ENCODE results near the gene CRACR2A.
A peak's percentile ranks its signal among the peaks of the same experiment; 100 is the strongest.

The CRACR2A gene

GRCh38 chr12:3752741-3753486, at the start of gene CRACR2A:
Gene CRACR2A (minus strand): TSS chr12:3753109. CDS start chr12:3696999, 56,110 bp downstream.
- DNase-seq (ENCODE audit: low read depth), result peak; percentile 28

GRCh38 chr12:3797531-3798048, 44.7 kb upstream of the CRACR2A start:
- DNase-seq (ENCODE audit: low read depth), result no peak

GRCh38 chr12:3795492-3796133, 42.7 kb upstream of the CRACR2A start:
- DNase-seq (ENCODE audit: low read depth), result no peak

- DNase-seq (ENCODE audit: low read depth), result peak; percentile 10
These were observed 42.2 kb upstream of the CRACR2A start for GRCh38 chr12:3795066-3795465.

- no peak for DNase-seq (ENCODE audit: low read depth)
These were observed 39.8 kb upstream of the CRACR2A start for GRCh38 chr12:3792623-3793288.

GRCh38 chr12:3791256-3791874, 38.5 kb upstream of the CRACR2A start:
- no peak for DNase-seq (ENCODE audit: low read depth)

- no peak for DNase-seq (ENCODE audit: low read depth)
These were observed 37.7 kb upstream of the CRACR2A start for GRCh38 chr12:3790642-3791041.

GRCh38 chr12:3789838-3790237, 36.9 kb upstream of the CRACR2A start:
- no peak for DNase-seq (ENCODE audit: low read depth)

GRCh38 chr12:3777206-3777809, 24.4 kb upstream of the CRACR2A start:
- DNase-seq (ENCODE audit: low read depth), result peak; percentile 37

- no peak for DNase-seq (ENCODE audit: low read depth)
These were observed 22.6 kb upstream of the CRACR2A start for GRCh38 chr12:3775385-3776035.

GRCh38 chr12:3772380-3772779, 19.5 kb upstream of the CRACR2A start:
- no peak for DNase-seq (ENCODE audit: low read depth)

GRCh38 chr12:3771853-3772252, 18.9 kb upstream of the CRACR2A start:
- DNase-seq (ENCODE audit: low read depth), result no peak

GRCh38 chr12:3770891-3771290, 18.0 kb upstream of the CRACR2A start:
- peak; percentile 33 for DNase-seq (ENCODE audit: low read depth)

- DNase-seq (ENCODE audit: low read depth), result no peak
These were observed 16.1 kb upstream of the CRACR2A start for GRCh38 chr12:3768911-3769447.

GRCh38 chr12:3761116-3761735, 8.3 kb upstream of the CRACR2A start:
- DNase-seq (ENCODE audit: low read depth), result no peak

- no peak for DNase-seq (ENCODE audit: low read depth)
These were observed 7.0 kb upstream of the CRACR2A start for GRCh38 chr12:3759878-3760277.

GRCh38 chr12:3757261-3757660, 4.4 kb upstream of the CRACR2A start:
- no peak for DNase-seq (ENCODE audit: low read depth)

GRCh38 chr12:3755898-3756297, 3.0 kb upstream of the CRACR2A start:
- DNase-seq (ENCODE audit: low read depth), result no peak

- DNase-seq (ENCODE audit: low read depth), result no peak
These were observed 805 bp upstream of the CRACR2A start for GRCh38 chr12:3753544-3754284.

- DNase-seq (ENCODE audit: low read depth), result no peak
These were observed 706 bp downstream of the CRACR2A start for GRCh38 chr12:3752096-3752709.

Measured in amniotic epithelial cell (primary cell).